CD14-positive monocyte (primary cell): ENCODE measurements around the gene ZNF513. TPM values are rescaled to one million over a fixed set of nuclear protein-coding genes. Genes with fewer than 3 reads are reported as not detected.

ENCODE experiments used
- DNase-seq, 3 donors: peaks; one replicate each; pipeline ENCODE4 v3.0.0-alpha.2; 2011 to 2022
- H2AFZ ChIP-seq: 2 replicates; pipeline ENCODE4 v1.6.0; 2012; ENCODE audit warnings: mild to moderate bottlenecking, low read depth, low read length, inconsistent platforms; ENCODE audit not compliant: insufficient read depth, poor library complexity, severe bottlenecking
- H3K27ac ChIP-seq, 2 donors: 1 replicate in 1 of 2; 2 replicates in 1 of 2; pipeline ENCODE4 v1.5.1; 2012 to 2013; ENCODE audit warnings: low read length in 2 of 2, control low read depth in 1 of 2, inconsistent platforms in 1 of 2, low read depth in 1 of 2, mild to moderate bottlenecking in 1 of 2
- H3K27me3 ChIP-seq, 2 donors: one replicate each; pipeline versions ENCODE4 v1.6.0 to v1.6.1; 2011 to 2013; ENCODE audit warnings: low read length in 2 of 2; ENCODE audit not compliant: control insufficient read depth in 2 of 2, insufficient read depth in 2 of 2
- H3K36me3 ChIP-seq, 2 donors: replicated peaks in 1 of 2; 1 replicate in 1 of 2; 2 replicates in 1 of 2; pipeline versions ENCODE4 v1.5.1 to v1.6.1; 2012 to 2013; ENCODE audit warnings: low read length in 2 of 2, control low read depth in 1 of 2, inconsistent platforms in 1 of 2, mild to moderate bottlenecking in 1 of 2; ENCODE audit not compliant: insufficient read depth in 2 of 2, control insufficient read depth in 1 of 2
- H3K4me1 ChIP-seq, 2 donors: 1 replicate in 1 of 2; 2 replicates in 1 of 2; pipeline versions ENCODE4 v1.5.1 to v1.6.1; 2012 to 2013; ENCODE audit warnings: low read length in 2 of 2, control low read depth in 1 of 2, inconsistent platforms in 1 of 2, mild to moderate bottlenecking in 1 of 2, moderate library complexity in 1 of 2; ENCODE audit not compliant: insufficient read depth in 2 of 2, control insufficient read depth in 1 of 2
- H3K4me2 ChIP-seq: replicated peaks from 2 replicates; pipeline ENCODE3; 2012; ENCODE audit warnings: low read length, moderate library complexity, mild to moderate bottlenecking; ENCODE audit not compliant: poor library complexity, severe bottlenecking; ENCODE audit errors: extremely low read depth
- H3K4me3 ChIP-seq, 3 experiments: fragments of 200-600 bp in 1 of 3; sonication (generic) in 1 of 3; replicated peaks in 1 of 3; 1 replicate in 2 of 3; 2 replicates in 1 of 3; pipeline ENCODE4 v1.5.1; 2011 to 2013; ENCODE audit warnings: low read length in 3 of 3, mild to moderate bottlenecking in 3 of 3, control low read depth in 2 of 3, low read depth in 2 of 3, inconsistent platforms in 1 of 3, moderate library complexity in 1 of 3
- H3K79me2 ChIP-seq: 2 replicates; pipeline ENCODE4 v1.6.0; 2012; ENCODE audit warnings: mild to moderate bottlenecking, control low read depth, inconsistent platforms, low read length, moderate library complexity; ENCODE audit not compliant: insufficient read depth
- H3K9ac ChIP-seq: 2 replicates; pipeline ENCODE4 v1.6.0; 2017; ENCODE audit warnings: low read length, mild to moderate bottlenecking; ENCODE audit not compliant: insufficient read depth, poor library complexity, severe bottlenecking
- H3K9me3 ChIP-seq, 2 donors: replicated peaks in 1 of 2; 1 replicate in 1 of 2; 2 replicates in 1 of 2; pipeline versions ENCODE4 v1.5.1 to v1.6.1; 2012 to 2013; ENCODE audit warnings: low read length in 2 of 2, control low read depth in 1 of 2; ENCODE audit not compliant: control insufficient read depth in 1 of 2, insufficient read depth in 1 of 2
- H4K20me1 ChIP-seq: 2 replicates; pipeline ENCODE4 v1.6.0; 2012; ENCODE audit warnings: mild to moderate bottlenecking, low read length, control low read depth, moderate library complexity; ENCODE audit not compliant: insufficient read depth
- H3K27ac Mint-ChIP-seq, 7 donors: one replicate each; pipeline ENCODE4 v1.8.0; 2020; ENCODE audit warnings: mild to moderate bottlenecking in 7 of 7, mixed read lengths in 7 of 7, moderate library complexity in 6 of 7, inconsistent platforms in 2 of 7
- H3K27me3 Mint-ChIP-seq, 3 donors: one replicate each; pipeline ENCODE4 v1.8.0; 2021 to 2022; ENCODE audit warnings: low read depth in 3 of 3, mild to moderate bottlenecking in 3 of 3, mixed read lengths in 3 of 3, moderate library complexity in 3 of 3, inconsistent platforms in 1 of 3
- H3K36me3 Mint-ChIP-seq, 2 donors: one replicate each; pipeline ENCODE4 v1.8.0; 2020; ENCODE audit warnings: mixed read lengths in 2 of 2, inconsistent platforms in 1 of 2, mild to moderate bottlenecking in 1 of 2
- H3K4me1 Mint-ChIP-seq: one replicate; pipeline ENCODE4 v1.8.0; 2020; ENCODE audit warnings: mild to moderate bottlenecking, mixed read lengths
- H3K4me3 Mint-ChIP-seq, 2 donors: one replicate each; pipeline ENCODE4 v1.8.0; 2020; ENCODE audit warnings: mild to moderate bottlenecking in 2 of 2, mixed read lengths in 2 of 2, moderate library complexity in 1 of 2
- H3K9me3 Mint-ChIP-seq, 7 donors: one replicate each; pipeline ENCODE4 v1.8.0; 2020 to 2022; ENCODE audit warnings: mixed read lengths in 7 of 7, mild to moderate bottlenecking in 6 of 7, moderate library complexity in 6 of 7, inconsistent platforms in 2 of 7
- CTCF ChIP-seq: fragments of 200-600 bp; IDR thresholded peaks from one replicate; pipeline ENCODE4 v1.8.0; 2022; ENCODE audit warnings: antibody characterized with exemption, mild to moderate bottlenecking
- WGBS: methylation state at CpG from one replicate; pipeline ENCODE4 v1.1.5; 2013; ENCODE audit warnings: missing lambda C conversion rate; ENCODE audit not compliant: insufficient coverage; 5-methylcytosine and 5-hydroxymethylcytosine counted together
- intact Hi-C, 2 donors: fragments of 100-400 bp; cut with micrococcal nuclease; formaldehyde crosslinking; loops; one replicate each; pipeline versions ENCODE4 v1.15.0 to v1.15.1; 2023
- polyA plus RNA-seq, 3 donors: library from polyadenylated mRNA; depleted of rRNA in 1 of 3; unstranded in 2 of 3; stranded (reverse) in 1 of 3; fragments of 300-500 nt in 2 of 3; fragments of >200 nt in 1 of 3; fragmentation: Illumina TruSeq in 2 of 3; gene quantifications; 1 replicate in 2 of 3; 2 replicates in 1 of 3; pipeline ENCODE4 v1.2.3, GENCODE V29; 2012 to 2021

ZNF513 gene
- polyA plus RNA-seq, 3 donors: 2.4 to 36.8 (median 2.6) TPM

GRCh38 chr2:27400348-27401135 lies 20.0 kb upstream of the ZNF513 start:
- Mint-ChIP-seq H3K27me3 (peaks cover 0 to 2% (median 2%) of the 10 kb centered on the region in 3 donors), H3K4me3 (no peak overlapping the region), H3K27ac (peak overlapping the region in 3 of 7 donors; percentile 20 to 79 (median 45)), H3K9me3 (no peaks in the 10 kb centered on the region), H3K36me3 (peaks cover 14 to 42% of the 10 kb centered on the region in 2 donors), H3K4me1 (peaks cover 2% of the 10 kb centered on the region)
- Histone ChIP-seq H3K4me1 (no peaks in the 10 kb centered on the region), H3K36me3 (peaks cover 3 to 33% of the 10 kb centered on the region in 2 donors), H2AFZ (no peak overlapping the region), H3K4me2 (no peak overlapping the region), H3K9ac (no peak overlapping the region), H4K20me1 (peaks cover 62% of the 10 kb centered on the region), H3K4me3 (no peak overlapping the region), H3K27me3 (no peaks in the 10 kb centered on the region), H3K79me2 (peaks cover 100% of the 10 kb centered on the region), H3K27ac (peak overlapping the region in 1 of 2 donors; percentile 45), H3K9me3 (no peaks in the 10 kb centered on the region)
- no peak for TF ChIP-seq CTCF
- WGBS: no CpG with 5 or more reads among the region's 2 CpGs
- DNase-seq: no peak
- intact Hi-C loops: no loop called here

- intact Hi-C loops: no loop called here
- Histone ChIP-seq H3K4me2 (no peak overlapping the region), H3K4me3 (no peak overlapping the region), H2AFZ (no peak overlapping the region), H3K9me3 (no peaks in the 10 kb centered on the region), H3K36me3 (peaks cover 3 to 22% of the 10 kb centered on the region in 2 donors), H3K79me2 (peaks cover 100% of the 10 kb centered on the region), H3K4me1 (no peaks in the 10 kb centered on the region), H4K20me1 (peaks cover 56% of the 10 kb centered on the region), H3K27me3 (no peaks in the 10 kb centered on the region), H3K27ac (no peak overlapping the region), H3K9ac (no peak overlapping the region)
- Mint-ChIP-seq H3K36me3 (peaks cover 11 to 38% of the 10 kb centered on the region in 2 donors), H3K4me3 (no peak overlapping the region), H3K27me3 (peaks cover 0 to 2% (median 2%) of the 10 kb centered on the region in 3 donors), H3K4me1 (peaks cover 2% of the 10 kb centered on the region), H3K9me3 (no peaks in the 10 kb centered on the region), H3K27ac (peak overlapping the region in 3 of 7 donors; percentile 7 to 78 (median 65))
- 100% methylated on average over 3 of the region's 5 CpGs for WGBS
- TF ChIP-seq CTCF: no peak
- no peak for DNase-seq
Observed at GRCh38 chr2:27398962-27399361, 18.4 kb upstream of the ZNF513 start.
